Uterus (tissue), 2 donors: ENCODE data around the gene CENPVL2.
"Not testable (repeated sequence)": the region's sequence is repeated elsewhere in the genome, so short reads cannot be mapped to it uniquely, and the experiment has no call there.

Source experiments
- CTCF ChIP-seq, 4 experiments: fragments of 200-600 bp in 2 of 4; fragments of 450-650 bp in 2 of 4; sonication (generic) in 2 of 4; IDR thresholded peaks; one replicate each; pipeline ENCODE4 v1.5.1; 2016 to 2019; ENCODE audit warnings: antibody characterized with exemption in 4 of 4, mild to moderate bottlenecking in 2 of 4, moderate library complexity in 1 of 4
- POLR2A ChIP-seq, 2 donors: fragments of 450-650 bp; IDR thresholded peaks; one replicate each; pipeline ENCODE4 v1.6.1; 2016; ENCODE audit warnings: antibody characterized with exemption in 2 of 2, mild to moderate bottlenecking in 1 of 2, moderate library complexity in 1 of 2

- TF ChIP-seq CTCF, POLR2A (IDR thresholded peaks at IDR 0.05): not testable (repeated sequence)
These were observed 2.8 kb downstream of the CENPVL2 start for GRCh38 chrX:51679689-51680433.
